ENCODE data around the gene PARP8.

- no peak for TF ChIP-seq CTCF (IDR thresholded peaks at IDR 0.05)
- no peak for TF ChIP-seq EP300 (IDR thresholded peaks at IDR 0.05)
Measured at GRCh38 chr5:50672663-50673062, 6.2 kb downstream of the PARP8 start.

Data from ovary (tissue), 3 donors.